ENCODE results near the gene MLIP.
"Not testable (repeated sequence)": the region's sequence is repeated elsewhere in the genome, so short reads cannot be mapped to it uniquely, and the experiment has no call there.

The MLIP gene

GRCh38 chr6:54111341-54112045, at the start of gene MLIP:
MLIP (plus strand) TSS chr6:54111443; CDS start chr6:54111480, 37 bp downstream.
- in situ Hi-C loops (cut with MboI; ENCODE audit: low sequenced_read_pairs): no loop called here

GRCh38 chr6:54063228-54063539, 48.1 kb upstream of the MLIP start:
- in situ Hi-C loops (cut with MboI; ENCODE audit: low sequenced_read_pairs): no loop called here

GRCh38 chr6:54068694-54069093, 42.5 kb upstream of the MLIP start:
- in situ Hi-C loops (cut with MboI; ENCODE audit: low sequenced_read_pairs): no loop called here

GRCh38 chr6:54070025-54070424, 41.2 kb upstream of the MLIP start:
- in situ Hi-C loops (cut with MboI; ENCODE audit: low sequenced_read_pairs): no loop called here

GRCh38 chr6:54071821-54072340, 39.4 kb upstream of the MLIP start:
- in situ Hi-C loops (cut with MboI; ENCODE audit: low sequenced_read_pairs): no loop called here

- in situ Hi-C loops (cut with MboI; ENCODE audit: low sequenced_read_pairs): no loop called here
These were observed 38.5 kb upstream of the MLIP start for GRCh38 chr6:54072635-54073313.

- in situ Hi-C loops (cut with MboI; ENCODE audit: low sequenced_read_pairs): no loop called here
These were observed 37.8 kb upstream of the MLIP start for GRCh38 chr6:54073487-54073886.

- in situ Hi-C loops (cut with MboI; ENCODE audit: low sequenced_read_pairs): no loop called here
These were observed 37.1 kb upstream of the MLIP start for GRCh38 chr6:54074109-54074508.

- in situ Hi-C loops (cut with MboI; ENCODE audit: low sequenced_read_pairs): no loop called here
These were observed 36.6 kb upstream of the MLIP start for GRCh38 chr6:54074578-54075195.

- in situ Hi-C loops (cut with MboI; ENCODE audit: low sequenced_read_pairs): no loop called here
These were observed 35.0 kb upstream of the MLIP start for GRCh38 chr6:54076159-54076789.

GRCh38 chr6:54081499-54081898, 29.7 kb upstream of the MLIP start:
- in situ Hi-C loops (cut with MboI; ENCODE audit: low sequenced_read_pairs): not testable (repeated sequence)

- in situ Hi-C loops (cut with MboI; ENCODE audit: low sequenced_read_pairs): no loop called here
These were observed 28.0 kb upstream of the MLIP start for GRCh38 chr6:54083287-54083686.

- in situ Hi-C loops (cut with MboI; ENCODE audit: low sequenced_read_pairs): no loop called here
These were observed 27.0 kb upstream of the MLIP start for GRCh38 chr6:54084231-54084630.

GRCh38 chr6:54085047-54085446, 26.2 kb upstream of the MLIP start:
- in situ Hi-C loops (cut with MboI; ENCODE audit: low sequenced_read_pairs): no loop called here

GRCh38 chr6:54085541-54085940, 25.7 kb upstream of the MLIP start:
- in situ Hi-C loops (cut with MboI; ENCODE audit: low sequenced_read_pairs): no loop called here

- in situ Hi-C loops (cut with MboI; ENCODE audit: low sequenced_read_pairs): no loop called here
These were observed 24.8 kb upstream of the MLIP start for GRCh38 chr6:54086439-54086838.

- in situ Hi-C loops (cut with MboI; ENCODE audit: low sequenced_read_pairs): no loop called here
These were observed 23.5 kb upstream of the MLIP start for GRCh38 chr6:54087721-54088120.

GRCh38 chr6:54093326-54093948, 17.8 kb upstream of the MLIP start:
- in situ Hi-C loops (cut with MboI; ENCODE audit: low sequenced_read_pairs): no loop called here

- in situ Hi-C loops (cut with MboI; ENCODE audit: low sequenced_read_pairs): no loop called here
These were observed 16.9 kb upstream of the MLIP start for GRCh38 chr6:54094293-54094692.

GRCh38 chr6:54094786-54095185, 16.5 kb upstream of the MLIP start:
- in situ Hi-C loops (cut with MboI; ENCODE audit: low sequenced_read_pairs): no loop called here

GRCh38 chr6:54095723-54096122, 15.5 kb upstream of the MLIP start:
- in situ Hi-C loops (cut with MboI; ENCODE audit: low sequenced_read_pairs): no loop called here
